Activated naive CD8-positive, alpha-beta T cell treated with anti-CD3 and anti-CD28 coated beads, Interleukin-2, amount 10 ng/mL, durations not matched to agents 7 days and 5 days (primary cell): ENCODE results near the gene TEAD3. TPM values are rescaled to one million over a fixed set of nuclear protein-coding genes. Genes with fewer than 3 reads are reported as not detected.

Experiments used
- ATAC-seq: fragments of 150-1000 bp; cut with Tn5 transposase; one replicate; pipeline ENCODE4 v1.10.0; 2021; ENCODE audit warnings: low read depth, moderate library complexity
- POLR2A ChIA-PET: fragments of 350-600 bp; sonication (Branson Sonifier 250); formaldehyde crosslinking; loops from one replicate; lab custom pipeline; 2021; ENCODE audit warnings: antibody characterized with exemption; lab: Charles Lee
- DNase-seq: peaks from one replicate; pipeline ENCODE4 v3.0.0; 2021
- H3K27ac Mint-ChIP-seq: one replicate; pipeline ENCODE4 v1.8.0; 2022; ENCODE audit warnings: mild to moderate bottlenecking, mixed read lengths
- H3K27me3 Mint-ChIP-seq: one replicate; pipeline ENCODE4 v1.8.0; 2022; ENCODE audit warnings: mild to moderate bottlenecking, moderate library complexity, mixed read lengths
- H3K36me3 Mint-ChIP-seq: one replicate; pipeline ENCODE4 v1.8.0; 2021; ENCODE audit warnings: mild to moderate bottlenecking, mixed read lengths
- H3K4me1 Mint-ChIP-seq: one replicate; pipeline ENCODE4 v1.8.0; 2021; ENCODE audit warnings: mixed read lengths
- H3K4me3 Mint-ChIP-seq: one replicate; pipeline ENCODE4 v1.8.0; 2022; ENCODE audit warnings: mild to moderate bottlenecking, moderate library complexity, mixed read lengths
- H3K9me3 Mint-ChIP-seq: one replicate; pipeline ENCODE4 v1.8.0; 2021; ENCODE audit warnings: mixed read lengths
- total RNA-seq, 2 experiments: library from RNA; stranded (reverse); gene quantifications; one replicate each; pipeline ENCODE4 v1.2.3, GENCODE V29; 2021

TEAD3 gene
- total RNA-seq, 2 experiments from 2014 or later = 0.19 to 0.43 TPM

DNA sequence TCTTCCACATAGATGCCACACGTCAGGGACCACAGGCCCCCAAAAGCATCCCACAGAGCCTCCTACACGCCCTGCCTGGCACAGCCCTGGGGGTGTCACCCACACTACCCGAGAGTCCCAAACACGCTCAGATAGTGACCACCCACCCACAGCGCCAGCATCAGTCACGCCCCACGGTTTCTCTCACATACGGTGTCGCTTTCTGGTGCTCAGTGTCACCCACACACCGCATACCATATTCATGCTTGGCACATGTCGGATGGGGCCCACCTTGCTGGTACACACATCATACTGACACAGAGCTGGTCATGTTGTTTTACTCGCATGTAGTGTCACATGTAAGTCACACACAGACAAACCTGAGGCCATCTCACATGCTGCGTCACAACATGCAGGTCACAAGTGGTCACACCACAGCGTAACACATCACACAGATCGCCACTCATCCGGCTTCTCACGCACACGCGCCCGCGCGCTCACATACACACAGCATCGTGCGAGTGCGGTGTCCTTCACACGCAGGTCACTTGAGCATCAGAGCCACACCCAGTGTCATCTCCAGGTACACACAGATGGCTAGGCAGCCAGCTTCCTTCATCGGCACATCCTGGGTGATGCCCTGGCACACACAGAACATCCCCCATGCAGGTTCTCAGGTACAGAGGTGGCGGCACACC is 3.4 kb downstream of the TEAD3 start:
- Mint-ChIP-seq H3K4me1 (peaks cover 11% of the 10 kb centered on the region), H3K4me3 (no peak overlapping the region), H3K36me3 (no peaks in the 10 kb centered on the region), H3K9me3 (no peaks in the 10 kb centered on the region), H3K27me3 (peaks cover 6% of the 10 kb centered on the region), H3K27ac (no peak overlapping the region)
- POLR2A ChIA-PET = no interaction called here
- ATAC-seq = no peak
- DNase-seq = no peak

DNA sequence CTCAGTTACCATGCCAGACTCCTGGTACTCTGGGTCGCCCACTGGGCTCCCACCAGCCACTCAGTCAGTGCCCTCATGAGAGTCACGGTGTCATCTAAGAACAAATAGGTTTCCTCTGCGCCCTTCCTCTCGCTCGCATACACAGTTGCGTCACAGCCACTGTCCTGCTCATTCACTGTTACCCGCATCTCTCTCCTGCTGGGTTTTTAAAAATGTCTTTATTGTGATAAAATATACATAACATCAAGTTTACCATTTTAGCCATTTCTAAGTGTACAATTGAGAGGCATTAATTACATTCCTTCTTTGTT is 4.0 kb downstream of the TEAD3 start:
- POLR2A ChIA-PET = no interaction called here
- Mint-ChIP-seq H3K27me3 (peaks cover 3% of the 10 kb centered on the region), H3K36me3 (no peaks in the 10 kb centered on the region), H3K9me3 (no peaks in the 10 kb centered on the region), H3K27ac (no peak overlapping the region), H3K4me1 (peaks cover 14% of the 10 kb centered on the region), H3K4me3 (no peak overlapping the region)
- no peak for DNase-seq
- no peak for ATAC-seq

DNA sequence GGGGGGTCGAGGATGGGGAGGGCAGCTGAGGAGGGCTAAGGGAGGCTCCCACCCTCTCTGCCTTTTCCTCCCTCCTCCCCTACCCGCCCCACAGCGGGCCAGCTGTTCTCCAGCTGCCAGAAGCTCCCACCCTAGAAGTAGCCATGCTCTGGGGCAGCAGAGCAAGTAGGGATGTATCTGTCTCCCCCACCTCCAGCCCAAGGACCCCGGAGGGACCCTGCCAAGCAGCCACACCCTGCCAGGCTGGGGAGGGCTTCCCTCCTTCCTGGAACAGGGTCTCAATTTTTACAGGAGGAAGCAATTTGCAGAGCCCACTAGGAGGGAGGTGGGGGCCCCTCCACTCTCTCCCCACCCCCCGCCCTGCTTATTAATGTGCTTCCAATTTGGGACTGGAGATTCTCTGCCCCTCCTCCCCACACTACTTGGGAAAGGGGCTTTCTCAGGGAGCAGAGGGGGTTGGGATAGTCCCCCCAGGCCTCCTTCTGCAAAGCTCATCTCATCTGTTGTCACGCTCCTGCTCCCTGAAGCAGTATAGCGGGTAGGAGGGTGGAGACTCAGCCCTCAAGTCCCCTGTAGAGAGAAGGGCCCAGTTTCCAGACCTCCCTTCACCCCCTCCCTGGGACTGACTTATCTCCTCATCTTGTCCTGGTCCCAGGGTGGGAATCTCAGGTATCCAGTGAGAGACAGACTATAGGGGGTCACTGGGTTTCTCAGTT is 4.5 kb downstream of the TEAD3 start:
- H3K36me3 Mint-ChIP-seq = no peaks in the 10 kb centered on the region
- ATAC-seq (no peak), DNase-seq (no peak)
- H3K4me3 Mint-ChIP-seq = no peak overlapping the region
- no peak overlapping the region for H3K27ac Mint-ChIP-seq
- peaks cover 14% of the 10 kb centered on the region for H3K4me1 Mint-ChIP-seq
- POLR2A ChIA-PET = no interaction called here
- no peaks in the 10 kb centered on the region for H3K9me3 Mint-ChIP-seq
- peaks cover 3% of the 10 kb centered on the region for H3K27me3 Mint-ChIP-seq

DNA sequence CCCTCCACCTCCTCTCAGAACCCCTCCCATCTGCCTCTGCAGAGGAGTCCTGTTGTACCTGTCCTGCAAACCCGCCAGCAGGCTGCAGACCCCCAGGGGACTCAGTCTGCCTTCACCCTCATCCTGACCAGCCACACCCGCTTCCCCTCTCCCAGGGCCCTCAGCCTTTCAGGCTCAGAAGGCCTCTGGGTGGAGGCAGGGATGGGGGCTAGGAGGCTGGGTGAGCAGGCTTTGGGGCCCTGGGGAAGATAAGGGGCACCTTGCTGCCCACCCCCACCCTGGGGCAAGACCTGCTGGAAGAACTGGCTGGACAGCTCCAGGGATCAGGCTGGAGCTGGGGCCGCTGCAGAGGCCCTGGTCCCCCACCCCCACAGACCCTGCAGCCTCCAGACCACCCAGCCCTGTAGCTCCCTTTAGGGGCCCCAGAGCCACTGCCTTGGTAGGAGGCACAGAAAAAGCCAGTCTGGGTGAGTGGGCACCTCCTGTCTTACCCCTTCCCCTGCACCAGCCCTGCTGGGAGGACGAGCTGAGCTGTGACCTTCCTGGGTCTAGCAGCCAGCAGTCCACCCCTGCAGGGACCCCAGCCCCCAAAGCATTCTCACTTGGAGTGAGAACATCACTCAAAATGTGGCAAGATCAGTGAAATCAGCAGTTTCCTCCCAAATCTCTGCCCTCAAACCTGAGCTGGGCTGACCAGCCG is 5.2 kb downstream of the TEAD3 start:
- peaks cover 14% of the 10 kb centered on the region for H3K4me1 Mint-ChIP-seq
- H3K4me3 Mint-ChIP-seq = no peak overlapping the region
- peaks cover 3% of the 10 kb centered on the region for H3K27me3 Mint-ChIP-seq
- no peak overlapping the region for H3K27ac Mint-ChIP-seq
- H3K36me3 Mint-ChIP-seq = no peaks in the 10 kb centered on the region
- POLR2A ChIA-PET = interaction anchor here (2.0 kb wide), 1 partner anchor 20 kb away, joined by 5 read pairs; no protein-coding TSS in a partner anchor
- no peak for ATAC-seq
- H3K9me3 Mint-ChIP-seq = no peaks in the 10 kb centered on the region
- no peak for DNase-seq

DNA sequence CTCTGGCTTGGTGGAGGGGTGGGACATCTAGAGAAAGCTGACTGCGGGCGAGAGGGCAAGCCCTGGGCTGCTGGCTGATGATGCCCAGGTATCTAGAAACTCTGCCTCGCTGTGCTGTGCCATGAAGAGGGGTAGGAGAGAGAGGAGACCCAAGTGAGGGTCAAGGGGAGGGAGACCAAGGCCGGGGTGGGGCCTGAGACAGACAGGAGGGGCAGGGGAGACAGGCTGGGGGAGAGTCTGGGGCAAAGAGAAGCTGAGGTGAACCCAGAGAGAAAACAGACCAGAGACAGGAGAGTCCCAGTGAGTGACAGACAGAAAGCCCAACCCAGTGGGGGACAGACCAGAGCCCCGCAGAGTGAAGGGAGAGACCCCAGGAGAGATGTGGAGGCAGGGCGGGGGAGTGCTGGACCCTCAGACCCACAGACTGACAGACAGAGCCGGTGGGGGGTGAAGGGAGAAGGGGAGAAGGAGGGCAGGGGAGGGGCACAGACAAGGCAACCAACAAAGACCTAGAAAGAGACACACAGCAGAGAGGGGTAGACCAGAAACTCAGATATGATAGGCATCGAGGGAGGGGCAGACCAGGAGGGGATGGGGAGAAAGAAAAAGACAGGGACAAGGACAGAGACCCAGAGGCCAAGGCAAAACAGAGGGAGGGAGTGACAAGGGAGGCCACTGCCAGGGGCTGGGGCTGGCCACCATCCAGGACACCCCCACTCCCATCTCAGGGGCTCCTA is 5.9 kb downstream of the TEAD3 start:
- Mint-ChIP-seq H3K9me3 (no peaks in the 10 kb centered on the region), H3K4me3 (no peak overlapping the region), H3K27me3 (peaks cover 3% of the 10 kb centered on the region), H3K4me1 (peaks cover 14% of the 10 kb centered on the region), H3K27ac (peak overlapping the region; percentile 36), H3K36me3 (no peaks in the 10 kb centered on the region)
- DNase-seq = no peak
- POLR2A ChIA-PET = interaction anchor here (2.0 kb wide), 1 partner anchor 19 kb away, joined by 5 read pairs; no protein-coding TSS in a partner anchor
- no peak for ATAC-seq

DNA sequence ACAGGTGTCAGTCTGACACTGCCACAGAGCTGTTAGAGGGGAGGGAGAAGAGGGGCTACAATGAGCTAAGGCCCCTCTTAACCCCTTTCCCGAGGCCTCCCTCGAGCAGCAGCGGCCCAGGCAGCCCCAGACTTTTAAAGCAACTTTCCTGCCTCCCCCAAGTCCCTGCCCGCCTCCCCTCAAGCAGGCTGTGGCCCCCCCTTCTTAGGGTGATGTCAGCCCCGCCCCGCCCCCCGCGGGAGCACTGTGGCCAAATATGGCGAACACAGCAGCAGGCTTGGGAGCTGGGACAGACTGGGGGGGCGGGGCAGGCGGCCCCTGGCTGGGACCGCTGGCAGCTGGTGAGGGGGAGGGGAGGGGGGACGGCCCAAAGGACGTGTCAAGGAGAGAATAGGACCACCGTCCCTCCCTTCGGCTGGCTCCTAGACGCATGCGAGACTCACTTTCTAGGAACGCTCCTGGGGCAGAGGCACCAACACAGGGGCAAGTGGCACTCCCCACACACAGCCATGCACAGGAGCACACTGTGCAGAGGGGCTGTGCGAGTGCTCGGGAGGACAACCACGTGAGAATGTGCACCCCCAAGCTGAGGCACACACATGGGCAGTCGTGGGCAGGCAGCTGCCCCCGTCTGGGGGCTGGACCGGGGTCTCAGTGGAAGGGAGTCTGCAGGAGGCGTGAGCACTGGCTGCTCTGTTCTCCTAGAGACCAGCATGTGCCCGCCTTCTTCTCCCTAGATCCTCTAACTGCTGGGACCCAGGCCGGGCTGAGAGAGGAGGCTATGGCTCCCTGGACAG is 6.7 kb downstream of the TEAD3 start:
- POLR2A ChIA-PET = interaction anchor here (1.7 to 2.0 kb wide), 2 partner anchors 13 to 19 kb away, joined by 4 to 5 read pairs; no protein-coding TSS in a partner anchor
- H3K27me3 Mint-ChIP-seq = peaks cover 3% of the 10 kb centered on the region
- DNase-seq (no peak), ATAC-seq (no peak)
- H3K4me3 Mint-ChIP-seq = no peak overlapping the region
- H3K9me3 Mint-ChIP-seq = no peaks in the 10 kb centered on the region
- peak overlapping the region; percentile 36 for H3K27ac Mint-ChIP-seq
- peaks cover 14% of the 10 kb centered on the region for H3K4me1 Mint-ChIP-seq
- no peaks in the 10 kb centered on the region for H3K36me3 Mint-ChIP-seq

DNA sequence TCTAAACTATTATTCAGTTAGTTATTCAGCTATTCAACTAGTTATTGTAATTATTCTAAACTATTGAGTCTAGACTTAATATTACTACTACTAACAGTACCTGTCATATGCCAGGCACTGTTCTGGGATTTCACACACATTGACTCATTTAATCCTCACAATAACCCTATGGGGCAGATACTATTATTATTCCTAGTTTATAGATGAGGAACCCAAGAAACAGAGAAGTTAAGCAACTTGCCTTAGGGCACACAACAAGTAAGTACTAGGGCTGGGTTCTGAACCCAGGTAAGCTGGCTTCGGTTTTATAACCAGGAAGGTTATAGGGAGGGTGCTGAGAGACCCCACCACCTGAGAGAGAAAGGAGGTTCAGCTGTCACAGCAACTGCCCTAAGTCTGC is 7.8 kb downstream of the TEAD3 start:
- POLR2A ChIA-PET = interaction anchor here (1.7 kb wide), 1 partner anchor 12 kb away, joined by 4 read pairs; no protein-coding TSS in a partner anchor
- H3K4me3 Mint-ChIP-seq = no peak overlapping the region
- H3K27me3 Mint-ChIP-seq = peaks cover 3% of the 10 kb centered on the region
- peaks cover 10% of the 10 kb centered on the region for H3K4me1 Mint-ChIP-seq
- H3K27ac Mint-ChIP-seq = no peak overlapping the region
- no peaks in the 10 kb centered on the region for H3K9me3 Mint-ChIP-seq
- no peak for ATAC-seq
- no peak for DNase-seq
- H3K36me3 Mint-ChIP-seq = no peaks in the 10 kb centered on the region

DNA sequence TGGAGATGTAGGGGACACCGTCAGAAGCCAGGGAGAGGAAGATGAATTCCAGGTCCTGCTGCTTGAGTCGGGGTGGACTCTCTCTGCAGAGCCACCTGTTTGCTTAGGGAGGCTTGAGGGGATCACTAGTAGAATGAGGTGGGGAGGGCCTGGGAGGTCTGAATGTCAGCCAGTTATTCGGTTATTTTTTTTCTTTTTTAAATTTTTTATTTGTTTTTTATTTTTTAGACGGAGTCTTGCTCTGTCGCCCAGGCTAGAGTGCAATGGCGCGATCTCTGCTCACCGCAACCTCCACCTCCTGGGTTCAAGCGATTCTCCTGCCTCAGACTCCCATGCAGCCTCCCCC is 8.4 kb downstream of the TEAD3 start:
- DNase-seq (no peak), ATAC-seq (no peak)
- no peak overlapping the region for H3K4me3 Mint-ChIP-seq
- peaks cover 8% of the 10 kb centered on the region for H3K4me1 Mint-ChIP-seq
- POLR2A ChIA-PET = interaction anchor here (1.7 kb wide), 1 partner anchor 11 kb away, joined by 4 read pairs; no protein-coding TSS in a partner anchor
- H3K36me3 Mint-ChIP-seq = no peaks in the 10 kb centered on the region
- no peak overlapping the region for H3K27ac Mint-ChIP-seq
- peaks cover 1% of the 10 kb centered on the region for H3K27me3 Mint-ChIP-seq
- H3K9me3 Mint-ChIP-seq = no peaks in the 10 kb centered on the region

DNA sequence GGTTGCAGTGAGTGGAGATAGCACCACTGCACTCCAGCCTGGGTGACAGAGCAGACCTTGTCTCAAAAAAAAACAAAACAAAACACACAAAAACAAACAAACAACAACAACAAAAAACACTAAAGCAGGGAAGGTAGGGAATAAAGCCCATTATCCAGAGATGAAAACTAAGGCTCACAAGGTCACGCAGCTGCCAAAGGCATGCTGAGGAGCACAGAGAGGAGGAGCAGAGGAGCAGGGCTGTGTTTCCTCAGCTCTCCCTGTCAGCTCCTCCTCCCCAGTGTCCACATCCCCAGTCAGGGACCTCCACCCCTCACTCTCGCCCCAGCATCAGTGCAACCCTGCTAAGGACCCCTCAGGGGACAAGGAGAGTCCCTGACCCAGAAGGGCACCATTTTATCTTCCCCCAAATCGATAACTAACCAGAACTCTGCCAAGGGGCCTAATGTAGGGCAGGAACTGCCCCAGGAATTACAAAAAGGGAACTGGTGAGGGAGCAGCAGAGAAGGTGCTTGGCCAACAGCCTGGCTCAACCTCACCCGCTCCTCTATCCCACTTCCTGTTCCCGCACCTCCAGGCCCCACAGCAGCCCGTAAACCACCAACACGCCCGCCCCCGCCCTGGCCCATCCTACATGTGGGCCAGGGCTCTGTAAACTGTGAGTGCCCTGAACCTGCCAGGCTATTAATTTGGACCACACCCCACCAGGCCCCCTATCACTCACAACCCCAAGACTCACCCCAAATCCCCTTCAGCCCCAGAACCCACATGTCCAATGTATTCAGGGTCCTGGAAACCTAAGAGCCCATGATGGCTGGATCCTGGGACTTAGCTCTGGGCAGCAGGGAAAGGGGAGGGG is 9.0 kb downstream of the TEAD3 start:
- ATAC-seq (no peak), DNase-seq (no peak)
- Mint-ChIP-seq H3K4me1 (peaks cover 8% of the 10 kb centered on the region), H3K27ac (no peak overlapping the region), H3K36me3 (no peaks in the 10 kb centered on the region), H3K27me3 (peaks cover 1% of the 10 kb centered on the region), H3K9me3 (no peaks in the 10 kb centered on the region), H3K4me3 (no peak overlapping the region)
- POLR2A ChIA-PET = interaction anchor here (1.7 kb wide), 1 partner anchor 10 kb away, joined by 4 read pairs; no protein-coding TSS in a partner anchor

DNA sequence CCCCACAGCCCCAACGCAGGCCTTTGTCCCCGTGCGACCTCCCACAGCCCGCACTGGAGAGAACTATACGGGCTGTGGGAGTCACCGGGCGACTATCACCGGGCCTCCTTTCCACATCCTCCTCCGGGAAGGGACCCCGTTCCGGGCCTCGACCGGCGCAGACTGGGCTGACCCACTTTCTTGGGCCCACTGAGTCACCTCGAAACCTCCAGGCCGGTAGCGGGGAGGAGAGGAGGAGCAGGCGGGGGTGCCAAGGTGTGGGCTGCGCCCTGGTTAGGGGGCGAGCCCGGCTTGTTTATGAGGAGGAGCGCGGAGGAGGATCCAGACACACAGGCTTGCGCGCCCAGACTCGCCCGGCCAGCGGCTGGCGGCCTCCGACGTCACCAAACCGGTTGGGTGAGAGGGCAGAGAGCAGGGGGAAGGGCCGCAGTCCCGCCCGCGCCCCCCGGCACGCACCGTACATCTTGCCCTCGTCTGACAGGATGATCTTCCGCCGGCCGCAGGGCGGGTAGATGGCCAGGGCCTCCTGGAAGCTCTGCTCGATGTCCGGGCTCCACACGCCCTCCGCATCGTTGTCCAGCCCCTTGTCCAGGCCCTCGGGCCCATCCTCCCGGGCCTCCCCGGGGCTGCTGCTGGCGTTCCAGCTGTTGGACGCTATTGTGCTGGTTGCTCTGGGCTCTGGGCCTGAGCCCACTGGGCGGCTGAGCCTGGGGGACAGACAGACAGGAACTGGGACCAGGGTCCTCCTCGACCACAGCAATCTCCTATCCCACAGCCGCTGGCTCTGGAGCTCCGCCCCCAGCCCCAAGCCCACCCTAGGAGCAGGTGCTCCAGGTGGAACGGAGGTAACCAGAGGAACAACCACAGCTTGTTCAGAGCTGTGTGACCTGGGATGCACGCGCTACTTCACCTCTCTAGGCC is 10.6 kb downstream of the TEAD3 start:
- no peak overlapping the region for H3K4me3 Mint-ChIP-seq
- peaks cover 5% of the 10 kb centered on the region for H3K4me1 Mint-ChIP-seq
- DNase-seq (no peak), ATAC-seq (no peak)
- H3K27ac Mint-ChIP-seq = no peak overlapping the region
- H3K9me3 Mint-ChIP-seq = no peaks in the 10 kb centered on the region
- H3K27me3 Mint-ChIP-seq = peaks cover 4% of the 10 kb centered on the region
- POLR2A ChIA-PET = no interaction called here
- H3K36me3 Mint-ChIP-seq = no peaks in the 10 kb centered on the region

DNA sequence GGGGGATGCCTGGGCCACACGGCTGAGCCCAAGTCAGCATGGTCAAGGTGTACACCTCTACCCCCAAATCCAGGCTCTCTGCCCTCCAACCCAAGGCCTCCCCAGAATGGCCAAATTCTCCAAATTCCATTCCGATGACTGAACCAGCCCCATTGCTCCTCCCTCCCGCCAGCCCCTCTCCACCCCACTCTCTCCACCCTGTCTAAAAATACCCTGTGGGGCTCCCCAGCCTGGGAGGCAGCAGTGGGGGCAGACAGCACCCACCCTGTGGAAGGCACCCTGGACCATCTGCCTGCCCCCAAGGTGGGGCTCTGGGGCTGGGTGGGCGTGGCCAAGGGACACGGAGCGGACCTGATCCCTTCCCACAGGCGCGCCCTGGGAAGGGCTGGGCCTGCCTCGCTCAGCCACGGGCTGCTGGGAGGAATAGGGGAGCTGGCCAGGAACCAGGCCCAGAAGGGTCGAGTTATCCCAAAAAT is 11.4 kb downstream of the TEAD3 start:
- POLR2A ChIA-PET = no interaction called here
- peaks cover 4% of the 10 kb centered on the region for H3K27me3 Mint-ChIP-seq
- no peaks in the 10 kb centered on the region for H3K36me3 Mint-ChIP-seq
- no peaks in the 10 kb centered on the region for H3K9me3 Mint-ChIP-seq
- no peak for ATAC-seq
- peaks cover 3% of the 10 kb centered on the region for H3K4me1 Mint-ChIP-seq
- no peak overlapping the region for H3K27ac Mint-ChIP-seq
- no peak for DNase-seq
- H3K4me3 Mint-ChIP-seq = no peak overlapping the region
